Uterus (tissue), 4 donors: ENCODE results near the gene FAM151A. TPM values are rescaled to one million over a fixed set of nuclear protein-coding genes. Genes with fewer than 3 reads are reported as not detected.

Experiments
- DNase-seq, 2 donors: peaks; one replicate each; pipeline ENCODE4 v3.0.0-alpha.2; 2019 to 2020
- H3K27ac ChIP-seq, 2 donors: fragments of 200-600 bp; sonication (generic); 1 replicate in 1 of 2; 2 replicates in 1 of 2; pipeline ENCODE4 v1.5.1; 2016 to 2018
- H3K27me3 ChIP-seq, 2 donors: fragments of 200-600 bp; sonication (generic); one replicate each; pipeline ENCODE4 v1.5.1; 2018 to 2019; ENCODE audit warnings: control low read depth in 1 of 2
- H3K36me3 ChIP-seq, 2 donors: fragments of 200-600 bp; sonication (generic); one replicate each; pipeline ENCODE4 v1.5.1; 2019; ENCODE audit warnings: control low read depth in 1 of 2
- H3K4me1 ChIP-seq, 2 donors: fragments of 200-600 bp; sonication (generic); one replicate each; pipeline ENCODE4 v1.5.1; 2018 to 2019; ENCODE audit warnings: control low read depth in 1 of 2
- H3K4me3 ChIP-seq, 2 donors: fragments of 200-600 bp; sonication (generic); 1 replicate in 1 of 2; 2 replicates in 1 of 2; pipeline ENCODE4 v1.5.1; 2018 to 2019; ENCODE audit warnings: mild to moderate bottlenecking in 1 of 2
- H3K9me3 ChIP-seq, 2 donors: fragments of 200-600 bp; sonication (generic); one replicate each; pipeline ENCODE4 v1.5.1; 2019; ENCODE audit warnings: control low read depth in 1 of 2
- CTCF ChIP-seq, 4 experiments: fragments of 200-600 bp in 2 of 4; fragments of 450-650 bp in 2 of 4; sonication (generic) in 2 of 4; IDR thresholded peaks; one replicate each; pipeline ENCODE4 v1.5.1; 2016 to 2019; ENCODE audit warnings: antibody characterized with exemption in 4 of 4, mild to moderate bottlenecking in 2 of 4, moderate library complexity in 1 of 4
- POLR2A ChIP-seq, 2 donors: fragments of 450-650 bp; IDR thresholded peaks; one replicate each; pipeline ENCODE4 v1.6.1; 2016; ENCODE audit warnings: antibody characterized with exemption in 2 of 2, mild to moderate bottlenecking in 1 of 2, moderate library complexity in 1 of 2
- intact Hi-C: fragments of 100-400 bp; cut with DNase I; formaldehyde crosslinking; loops from one replicate; pipeline ENCODE4 v1.15.1; 2023; ENCODE audit warnings: low total_unique reads
- total RNA-seq, 4 donors: library from RNA; depleted of rRNA in 3 of 4; stranded (reverse); fragments of >200 nt in 3 of 4; gene quantifications; one replicate each; pipeline versions ENCODE4 v1.1.0 to v1.2.4, GENCODE V29; 2014 to 2023
- donor health status: DM: yes; HTN: yes; CAD: no.

Gene FAM151A
- total RNA-seq, 4 donors from 2014 or later: not detected

- no peak overlapping the region for H3K4me3 ChIP-seq
- H3K4me1 ChIP-seq: no peaks in the 10 kb centered on the region
- intact Hi-C loops: no loop called here
- peak overlapping the region; percentile 71 to 74 for H3K27ac ChIP-seq
- no peaks in the 10 kb centered on the region for H3K9me3 ChIP-seq
- H3K36me3 ChIP-seq: no peaks in the 10 kb centered on the region
- no peak for DNase-seq
- TF ChIP-seq POLR2A (IDR thresholded peaks at IDR 0.05) (no peak), CTCF (IDR thresholded peaks at IDR 0.05) (no peak)
- H3K27me3 ChIP-seq: no peaks in the 10 kb centered on the region
Measured at GRCh38 chr1:54580856-54581550, 42.3 kb downstream of the FAM151A start.

GRCh38 chr1:54579337-54579781, 44.0 kb downstream of the FAM151A start:
- no peaks in the 10 kb centered on the region for H3K4me1 ChIP-seq
- H3K27ac ChIP-seq: peak overlapping the region; percentile 47 to 63
- no peak overlapping the region for H3K4me3 ChIP-seq
- DNase-seq: no peak
- intact Hi-C loops: no loop called here
- H3K36me3 ChIP-seq: no peaks in the 10 kb centered on the region
- no peak for TF ChIP-seq CTCF (IDR thresholded peaks at IDR 0.05)
- no peak for TF ChIP-seq POLR2A (IDR thresholded peaks at IDR 0.05)
- no peaks in the 10 kb centered on the region for H3K9me3 ChIP-seq
- no peaks in the 10 kb centered on the region for H3K27me3 ChIP-seq

- Histone ChIP-seq H3K4me3 (no peak overlapping the region), H3K27ac (no peak overlapping the region), H3K4me1 (no peaks in the 10 kb centered on the region), H3K27me3 (no peaks in the 10 kb centered on the region), H3K36me3 (no peaks in the 10 kb centered on the region), H3K9me3 (no peaks in the 10 kb centered on the region)
- intact Hi-C loops: no loop called here
- TF ChIP-seq CTCF (IDR thresholded peaks at IDR 0.05) (no peak), POLR2A (IDR thresholded peaks at IDR 0.05) (no peak)
- peak; percentile 30 to 33 for DNase-seq
Measured at GRCh38 chr1:54577612-54578011, 45.7 kb downstream of the FAM151A start.

GRCh38 chr1:54575605-54576290, 47.6 kb downstream of the FAM151A start:
- no peak for DNase-seq
- Histone ChIP-seq H3K4me1 (no peaks in the 10 kb centered on the region), H3K27me3 (no peaks in the 10 kb centered on the region), H3K27ac (no peak overlapping the region), H3K36me3 (no peaks in the 10 kb centered on the region), H3K4me3 (no peak overlapping the region), H3K9me3 (no peaks in the 10 kb centered on the region)
- intact Hi-C loops: no loop called here
- TF ChIP-seq POLR2A (IDR thresholded peaks at IDR 0.05) (no peak), CTCF (IDR thresholded peaks at IDR 0.05) (no peak)

- no peak for DNase-seq
- Histone ChIP-seq H3K4me3 (no peak overlapping the region), H3K27me3 (no peaks in the 10 kb centered on the region), H3K36me3 (no peaks in the 10 kb centered on the region), H3K4me1 (no peaks in the 10 kb centered on the region), H3K9me3 (no peaks in the 10 kb centered on the region), H3K27ac (no peak overlapping the region)
- TF ChIP-seq POLR2A (IDR thresholded peaks at IDR 0.05): no peak
- TF ChIP-seq CTCF (IDR thresholded peaks at IDR 0.05): no peak
- intact Hi-C loops: no loop called here
Measured at GRCh38 chr1:54575161-54575560, 48.2 kb downstream of the FAM151A start.
